ENCODE data around the gene MAP3K19.

GRCh38 chr2:135052997-135053474 lies 5.8 kb upstream of the MAP3K19 start:
- no peak for TF ChIP-seq CTCF (IDR thresholded peaks at IDR 0.05; ENCODE audit: low read depth, low read length)
- no peak for TF ChIP-seq POLR2A (IDR thresholded peaks at IDR 0.05; ENCODE audit: extremely low read depth, insufficient read length)
